HepG2 (cell line): ENCODE data around the gene RNF8. TPM values are rescaled to one million over a fixed set of nuclear protein-coding genes. Genes with fewer than 3 reads are reported as not detected.

Source experiments
- CEBPG ChIP-seq: IDR thresholded peaks from 2 replicates; pipeline ENCODE4 v1.6.1; 2016
- FOXO1 ChIP-seq: sonication (generic); formaldehyde crosslinking; IDR thresholded peaks from 2 replicates; pipeline ENCODE4 v1.4.0; 2020; ENCODE audit warnings: missing genetic modification reagents
- FOXP1 ChIP-seq, 2 experiments: fragments of 450-650 bp in 1 of 2; IDR thresholded peaks; 2 replicates each; pipeline ENCODE4 v1.6.1; 2017 to 2018; ENCODE audit warnings: antibody characterized with exemption in 1 of 2
- MED1 ChIP-seq: sonication (generic); formaldehyde crosslinking; IDR thresholded peaks from 2 replicates; pipeline ENCODE4 v1.4.0; 2020; ENCODE audit warnings: missing genetic modification reagents
- MXI1 ChIP-seq: IDR thresholded peaks from 3 replicates; pipeline ENCODE4 v1.6.1; 2012; ENCODE audit warnings: low read depth, low read length, inconsistent platforms, borderline replicate concordance
- NAIF1 ChIP-seq: sonication (generic); formaldehyde crosslinking; IDR thresholded peaks from 2 replicates; pipeline ENCODE4 v1.5.0; 2020; ENCODE audit warnings: mild to moderate bottlenecking, missing genetic modification reagents, borderline replicate concordance
- RCOR2 ChIP-seq: IDR thresholded peaks from 2 replicates; pipeline ENCODE4 v1.6.1; 2016; ENCODE audit warnings: missing biosample characterization, missing genetic modification reagents
- RERE ChIP-seq: IDR thresholded peaks from 2 replicates; pipeline ENCODE4 v1.6.1; 2016; ENCODE audit warnings: low read depth, missing genetic modification reagents, missing compliant biosample characterization
- SAP130 ChIP-seq: IDR thresholded peaks from 2 replicates; pipeline ENCODE4 v1.6.1; 2016; ENCODE audit warnings: low read depth
- SATB2 ChIP-seq: sonication (generic); formaldehyde crosslinking; IDR thresholded peaks from 2 replicates; pipeline ENCODE4 v1.5.0; 2020; ENCODE audit warnings: missing genetic modification reagents
- SYNCRIP ChIP-seq: fragments of 200-400 bp; formaldehyde crosslinking; IDR thresholded peaks from 2 replicates; pipeline ENCODE4 v1.6.1; 2018; ENCODE audit warnings: mild to moderate bottlenecking, low read depth, low read length; ENCODE audit not compliant: insufficient read depth
- TAF1 ChIP-seq: sonication (generic); formaldehyde crosslinking; IDR thresholded peaks from 2 replicates; pipeline ENCODE4 v1.4.0; 2020; ENCODE audit warnings: missing genetic modification reagents
- ZGPAT ChIP-seq: IDR thresholded peaks from 2 replicates; pipeline ENCODE4 v1.6.1; 2016; ENCODE audit warnings: mild to moderate bottlenecking
- ZNF326 ChIP-seq: sonication (generic); formaldehyde crosslinking; IDR thresholded peaks from 2 replicates; pipeline ENCODE4 v1.4.0; 2020; ENCODE audit warnings: missing genetic modification reagents, borderline replicate concordance
- ZNF563 ChIP-seq: sonication (generic); formaldehyde crosslinking; IDR thresholded peaks from 2 replicates; pipeline ENCODE4 v1.8.0; 2022; ENCODE audit warnings: mild to moderate bottlenecking, moderate library complexity, missing genetic modification reagents
- ZNF704 ChIP-seq: sonication (generic); formaldehyde crosslinking; IDR thresholded peaks from 2 replicates; pipeline ENCODE4 v1.8.1; 2023; ENCODE audit warnings: mild to moderate bottlenecking, inconsistent platforms, moderate library complexity, missing genetic modification reagents, borderline replicate concordance
- ZNF776 ChIP-seq: sonication (generic); formaldehyde crosslinking; IDR thresholded peaks from 2 replicates; pipeline ENCODE4 v1.4.0; 2020; ENCODE audit warnings: mild to moderate bottlenecking, missing genetic modification reagents
- ZNF83 ChIP-seq: sonication (generic); formaldehyde crosslinking; IDR thresholded peaks from 2 replicates; pipeline ENCODE4 v1.4.0; 2020; ENCODE audit warnings: missing genetic modification reagents, mild to moderate bottlenecking, borderline replicate concordance
- polyA plus RNA-seq, 8 experiments: library from polyadenylated mRNA; depleted of rRNA in 3 of 8; stranded (reverse) in 7 of 8; unstranded in 1 of 8; fragments of >200 nt; fragmentation: Illumina TruSeq in 4 of 8; extraction: Trizol in 4 of 8; gene quantifications; 2 replicates each; pipeline versions ENCODE4 v1.2.1 to v1.2.3, GENCODE V29; 2011 to 2016; ENCODE audit warnings: low read depth in 4 of 8, missing spikeins in 1 of 8, mixed read lengths in 1 of 8; ENCODE audit not compliant: insufficient read depth in 1 of 8
- total RNA-seq, 5 experiments: library from RNA; depleted of rRNA; stranded (reverse); fragments of >200 nt; fragmentation: Illumina TruSeq; extraction: Trizol; gene quantifications; 2 replicates each; pipeline ENCODE4 v1.2.3, GENCODE V29; 2016; ENCODE audit warnings: low read depth in 1 of 5
- TF ChIP-seq, protein P1 (sequence below): IDR thresholded peaks from 2 replicates; pipeline ENCODE4 v1.4.0; 2020; ENCODE audit warnings: mild to moderate bottlenecking, missing genetic modification reagents

The RNF8 gene
- total and polyA plus RNA-seq, 2 of the 13 experiments (the other 11 are each of a cell fraction or from before 2014, with no cell fraction given): 21.8 to 47.6 TPM

- no peak for TF ChIP-seq FOXP1 (IDR thresholded peaks at IDR 0.05)
- TF ChIP-seq FOXP1 (CRISPR knock-in tag; IDR thresholded peaks at IDR 0.05): peak; percentile 43; the same call in 1 of the 2 replicates
- no peak for TF ChIP-seq SYNCRIP
- peak; percentile 43 for TF ChIP-seq SAP130 (CRISPR knock-in tag)
- 0 out of 3 replicates have a peak, but pooled peaks have one; percentile 59 for TF ChIP-seq MXI1
- no peak for TF ChIP-seq ZNF704
- TF ChIP-seq, protein P1, sequence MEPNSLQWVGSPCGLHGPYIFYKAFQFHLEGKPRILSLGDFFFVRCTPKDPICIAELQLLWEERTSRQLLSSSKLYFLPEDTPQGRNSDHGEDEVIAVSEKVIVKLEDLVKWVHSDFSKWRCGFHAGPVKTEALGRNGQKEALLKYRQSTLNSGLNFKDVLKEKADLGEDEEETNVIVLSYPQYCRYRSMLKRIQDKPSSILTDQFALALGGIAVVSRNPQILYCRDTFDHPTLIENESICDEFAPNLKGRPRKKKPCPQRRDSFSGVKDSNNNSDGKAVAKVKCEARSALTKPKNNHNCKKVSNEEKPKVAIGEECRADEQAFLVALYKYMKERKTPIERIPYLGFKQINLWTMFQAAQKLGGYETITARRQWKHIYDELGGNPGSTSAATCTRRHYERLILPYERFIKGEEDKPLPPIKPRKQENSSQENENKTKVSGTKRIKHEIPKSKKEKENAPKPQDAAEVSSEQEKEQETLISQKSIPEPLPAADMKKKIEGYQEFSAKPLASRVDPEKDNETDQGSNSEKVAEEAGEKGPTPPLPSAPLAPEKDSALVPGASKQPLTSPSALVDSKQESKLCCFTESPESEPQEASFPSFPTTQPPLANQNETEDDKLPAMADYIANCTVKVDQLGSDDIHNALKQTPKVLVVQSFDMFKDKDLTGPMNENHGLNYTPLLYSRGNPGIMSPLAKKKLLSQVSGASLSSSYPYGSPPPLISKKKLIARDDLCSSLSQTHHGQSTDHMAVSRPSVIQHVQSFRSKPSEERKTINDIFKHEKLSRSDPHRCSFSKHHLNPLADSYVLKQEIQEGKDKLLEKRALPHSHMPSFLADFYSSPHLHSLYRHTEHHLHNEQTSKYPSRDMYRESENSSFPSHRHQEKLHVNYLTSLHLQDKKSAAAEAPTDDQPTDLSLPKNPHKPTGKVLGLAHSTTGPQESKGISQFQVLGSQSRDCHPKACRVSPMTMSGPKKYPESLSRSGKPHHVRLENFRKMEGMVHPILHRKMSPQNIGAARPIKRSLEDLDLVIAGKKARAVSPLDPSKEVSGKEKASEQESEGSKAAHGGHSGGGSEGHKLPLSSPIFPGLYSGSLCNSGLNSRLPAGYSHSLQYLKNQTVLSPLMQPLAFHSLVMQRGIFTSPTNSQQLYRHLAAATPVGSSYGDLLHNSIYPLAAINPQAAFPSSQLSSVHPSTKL: peak; percentile 75
- TF ChIP-seq ZNF776: no peak
- no peak for TF ChIP-seq ZNF563 (CRISPR knock-in tag)
- TF ChIP-seq TAF1 (CRISPR knock-in tag): no peak
- TF ChIP-seq RCOR2 (CRISPR knock-in tag): no peak
- peak; percentile 31; the same call in 1 of the 2 replicates for TF ChIP-seq RERE
- TF ChIP-seq ZNF326 (CRISPR knock-in tag): no peak
- TF ChIP-seq ZGPAT (CRISPR knock-in tag): peak; percentile 33; the same call in 1 of the 2 replicates
- TF ChIP-seq CEBPG (CRISPR knock-in tag): peak; percentile 17; the same call in 1 of the 2 replicates
- TF ChIP-seq SATB2: no peak
- TF ChIP-seq FOXO1: peak; percentile 67; the same call in 1 of the 2 replicates
- TF ChIP-seq MED1: 0 out of 2 replicates have a peak, but pooled peaks have one; percentile 20
- no peak for TF ChIP-seq NAIF1 (CRISPR knock-in tag)
- no peak for TF ChIP-seq ZNF83 (CRISPR knock-in tag)
Measured at GRCh38 chr6:37366910-37367309, 13.1 kb downstream of the RNF8 start (continued).
